Ishikawa (cell line): ENCODE results near the gene ANKRD28.

ENCODE experiments used
- EGR1 ChIP-seq: IDR thresholded peaks from 2 replicates; pipeline ENCODE4 v1.6.1; 2012
- MAX ChIP-seq: IDR thresholded peaks from 2 replicates; pipeline ENCODE4 v1.6.1; 2012
- REST ChIP-seq: IDR thresholded peaks from 2 replicates; pipeline ENCODE4 v1.6.1; 2012; ENCODE audit warnings: low read depth, mild to moderate bottlenecking
- TAF1 ChIP-seq: IDR thresholded peaks from 2 replicates; pipeline ENCODE4 v1.6.1; 2012; ENCODE audit warnings: low read depth, mild to moderate bottlenecking
- TCF12 ChIP-seq: IDR thresholded peaks from 2 replicates; pipeline ENCODE4 v1.6.1; 2012; ENCODE audit warnings: low read depth
- YY1 ChIP-seq: IDR thresholded peaks from 2 replicates; pipeline ENCODE4 v1.6.1; 2012; ENCODE audit warnings: low read depth

DNA sequence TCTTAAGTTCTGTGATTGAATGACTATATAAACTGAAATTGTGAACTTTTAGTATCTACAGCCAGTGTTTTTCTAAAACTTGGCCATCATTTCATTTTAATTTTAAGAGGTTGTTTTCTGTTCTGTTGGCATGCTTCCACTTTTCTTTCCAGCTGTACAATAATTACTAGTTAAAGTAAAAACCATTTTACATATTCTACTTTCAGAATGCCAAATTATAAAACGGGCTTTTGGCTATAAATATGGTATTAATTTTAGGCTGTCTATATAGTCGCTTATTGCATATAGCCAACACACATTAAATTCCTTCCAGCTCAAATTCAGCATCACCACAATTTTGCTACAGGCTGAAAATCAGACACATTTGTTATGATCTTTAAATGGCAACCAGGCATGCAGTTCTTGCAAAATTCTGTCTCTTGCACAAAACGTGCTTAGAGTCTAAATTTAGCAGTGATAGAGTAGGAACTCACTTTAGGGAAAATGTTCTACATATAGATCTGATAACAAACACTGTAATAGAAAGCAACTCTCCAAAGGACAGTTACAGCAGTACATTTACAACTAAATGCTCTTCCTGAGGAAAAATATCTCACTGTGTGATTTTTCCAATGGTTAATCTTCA, 115.1 kb downstream of the ANKRD28 start:
- no peak for TF ChIP-seq EGR1
- TF ChIP-seq TAF1, result no peak
- no peak for TF ChIP-seq MAX
- no peak for TF ChIP-seq REST
- TF ChIP-seq TCF12, result no peak
- no peak for TF ChIP-seq YY1
